ENCODE data around the gene NUDCD3.

- no peak for TF ChIP-seq HNF4G (IDR thresholded peaks at IDR 0.05)
- TF ChIP-seq JUND (IDR thresholded peaks at IDR 0.05) = no peak
- TF ChIP-seq REST (IDR thresholded peaks at IDR 0.05) = no peak
- no peak for TF ChIP-seq CTCF (IDR thresholded peaks at IDR 0.05; ENCODE audit: low read depth, low read length, missing input control)
These were observed 57.0 kb downstream of the NUDCD3 start for GRCh38 chr7:44433255-44434022.

Data from liver (tissue), 3 donors.